Stimulated activated CD4-positive, alpha-beta T cell treated with anti-CD3 and anti-CD28 coated beads, TNF-alpha, amount 100 ng/mL, for 1 hour (primary cell): ENCODE results near the gene NADSYN1.

Source experiments
- DNase-seq, 3 donors: peaks; one replicate each; pipeline ENCODE4 v3.0.0-alpha.2; 2020; ENCODE audit warnings: low read depth in 3 of 3, low spot score in 1 of 3

Gene NADSYN1

GRCh38 chr11:71490044-71490730, 37.2 kb downstream of the NADSYN1 start:
- DNase-seq = no peak

- no peak for DNase-seq
Observed at GRCh38 chr11:71490731-71491390, 37.9 kb downstream of the NADSYN1 start.

DNA sequence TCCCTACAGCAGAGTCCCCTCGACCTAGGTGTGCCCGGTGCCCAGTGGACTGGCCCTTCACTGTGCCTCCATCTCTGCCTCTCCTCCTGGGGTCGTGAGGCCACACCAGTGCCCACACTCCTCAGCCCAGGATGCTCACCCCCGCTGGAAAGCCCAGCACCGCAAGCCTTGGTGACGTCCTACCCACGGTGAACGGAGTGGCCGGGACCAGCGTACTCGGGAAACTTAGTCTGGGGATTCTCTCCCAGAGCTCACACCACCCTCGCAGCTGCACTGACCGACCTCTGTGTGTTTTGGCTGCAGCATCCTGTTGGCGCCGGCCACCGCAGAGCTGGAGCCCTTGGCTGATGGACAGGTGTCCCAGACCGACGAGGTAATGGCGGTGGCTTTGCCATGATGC, 38.5 kb downstream of the NADSYN1 start:
- DNase-seq = no peak

DNA sequence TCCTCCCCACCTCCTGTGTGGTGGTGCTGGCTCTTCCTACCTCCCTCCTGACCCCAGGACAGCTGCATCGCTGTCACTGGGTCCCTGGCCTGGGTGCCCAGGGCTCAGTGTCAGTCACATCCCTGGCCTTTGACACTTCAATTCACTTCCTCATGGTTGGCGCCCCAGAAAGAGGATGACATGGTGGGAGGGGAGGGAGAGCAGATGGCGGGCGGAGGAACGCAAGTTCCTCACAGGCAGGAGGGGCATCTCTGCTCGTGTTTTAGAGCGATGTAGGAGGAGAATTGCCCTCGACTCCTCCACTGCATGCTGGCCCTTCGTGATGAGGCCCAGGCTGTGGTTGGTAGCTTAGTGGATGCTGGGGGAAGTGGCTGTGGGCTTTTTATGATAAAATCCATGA, 38.9 kb downstream of the NADSYN1 start:
- no peak for DNase-seq

GRCh38 chr11:71495286-71496230, 42.6 kb downstream of the NADSYN1 start:
- DNase-seq = no peak

GRCh38 chr11:71496421-71496820, 43.4 kb downstream of the NADSYN1 start:
- no peak for DNase-seq

GRCh38 chr11:71498091-71498490, 45.1 kb downstream of the NADSYN1 start:
- DNase-seq = no peak

- no peak for DNase-seq
Observed at GRCh38 chr11:71499125-71499524, 46.1 kb downstream of the NADSYN1 start.

DNA sequence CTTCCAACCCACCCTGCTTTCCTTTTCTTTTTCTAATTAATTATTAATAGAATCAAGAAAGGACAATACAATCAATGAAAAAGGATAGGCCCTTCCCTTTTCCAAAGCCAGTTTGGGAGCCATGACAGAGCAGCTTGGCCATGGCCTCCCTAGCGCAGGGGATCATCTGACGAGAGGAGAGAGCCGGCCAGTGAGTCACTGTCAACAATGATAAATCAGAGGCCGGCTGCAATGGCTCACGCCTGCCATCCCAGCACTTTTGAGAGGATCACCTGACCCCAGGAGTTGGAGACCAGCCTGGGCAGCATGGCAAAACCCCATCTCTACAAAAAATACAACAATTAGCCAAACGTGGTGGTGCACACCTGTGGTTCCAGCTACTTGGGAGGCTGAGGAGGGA, 46.5 kb downstream of the NADSYN1 start:
- DNase-seq = no peak

DNA sequence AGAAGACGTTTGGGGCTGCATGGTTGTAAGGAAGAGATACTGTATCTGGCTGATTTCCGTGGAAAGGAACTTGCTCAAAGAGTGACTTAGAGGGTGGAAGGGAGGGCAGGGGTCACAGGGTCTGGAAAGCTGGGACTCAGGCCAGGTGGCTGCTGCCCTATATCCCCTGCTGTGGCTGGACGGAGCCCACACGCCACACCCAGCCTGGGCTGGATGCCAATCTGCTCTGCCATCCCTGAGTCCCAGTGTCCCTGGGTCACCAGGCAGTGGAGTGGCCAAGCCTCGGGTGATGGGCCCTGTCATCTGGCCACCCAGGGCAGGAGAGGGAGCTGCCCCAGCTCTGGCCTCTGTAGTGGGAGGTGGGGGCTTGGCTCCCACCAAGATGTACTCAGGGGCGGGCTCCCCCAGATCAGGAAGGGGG, 47.6 kb downstream of the NADSYN1 start:
- no peak for DNase-seq

GRCh38 chr11:71501071-71501985, 48.3 kb downstream of the NADSYN1 start:
- no peak for DNase-seq

DNA sequence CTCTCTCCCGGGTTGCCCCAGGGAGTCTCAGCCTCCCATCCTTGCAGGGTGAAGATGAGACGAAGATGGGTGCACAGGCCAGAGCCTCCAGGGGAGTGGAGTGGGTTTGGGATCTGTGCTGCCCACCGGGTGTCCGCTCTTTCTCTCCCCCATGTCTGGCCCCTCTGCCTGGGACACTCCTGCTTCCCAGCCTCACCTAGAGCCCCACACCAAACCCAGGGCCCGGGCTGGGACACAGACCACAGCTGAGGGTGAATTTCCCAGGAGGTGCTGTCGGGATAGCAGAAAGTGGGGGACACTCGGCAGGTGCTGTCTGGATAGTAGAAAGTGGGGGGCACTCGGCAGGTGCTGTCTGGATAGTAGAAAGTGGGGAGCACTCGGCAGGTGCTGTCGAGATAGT, 49.0 kb downstream of the NADSYN1 start:
- DNase-seq = no peak

DNA sequence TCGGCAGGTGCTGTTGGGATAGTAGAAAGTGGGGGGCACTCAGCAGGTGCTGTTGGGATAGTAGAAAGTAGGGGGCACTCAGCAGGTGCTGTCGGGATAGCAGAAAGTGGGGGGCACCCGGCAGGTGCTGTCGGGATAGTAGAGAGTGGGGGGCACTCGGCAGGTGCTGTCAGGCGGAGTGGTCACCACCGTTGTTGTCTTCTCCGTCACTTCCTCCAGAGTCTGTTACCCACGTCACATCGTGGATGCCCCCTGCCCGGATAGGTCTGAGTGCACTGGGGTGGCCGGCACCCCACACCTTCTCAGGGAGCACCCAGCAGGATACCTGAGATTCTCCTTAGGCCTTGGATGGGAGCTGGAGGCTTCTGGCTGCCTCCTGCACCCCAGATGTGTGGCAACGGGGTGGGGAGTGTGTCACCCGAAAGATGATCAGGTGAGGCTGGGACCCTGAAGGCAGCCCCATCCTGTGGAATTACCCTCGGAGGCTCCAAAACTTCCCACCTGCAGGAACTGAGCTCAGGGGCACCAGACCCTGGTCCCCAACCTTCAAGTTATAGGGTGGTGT, 50.0 kb downstream of the NADSYN1 start:
- DNase-seq = no peak

- no peak for DNase-seq
Observed at GRCh38 chr11:71504531-71504930, 51.5 kb downstream of the NADSYN1 start.

DNA sequence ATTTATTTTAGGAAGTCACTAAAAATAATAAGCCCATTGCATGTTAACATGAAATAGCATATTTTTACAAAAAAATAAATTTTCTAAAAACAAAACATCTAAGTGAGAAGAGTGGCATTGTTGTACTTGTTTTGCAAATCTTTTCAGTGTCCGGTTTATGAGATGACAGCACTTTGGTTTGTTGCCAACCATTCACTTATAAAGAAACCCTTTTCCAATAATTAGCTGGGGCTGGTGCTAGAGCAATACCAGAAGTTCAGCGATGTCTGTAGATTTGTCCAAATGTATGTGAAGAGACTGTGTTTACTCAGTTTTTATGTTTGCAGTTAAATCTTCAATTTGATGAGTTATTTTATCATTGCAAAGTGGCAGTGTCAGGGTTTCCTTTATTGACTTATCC, 52.0 kb downstream of the NADSYN1 start:
- DNase-seq = no peak

DNA sequence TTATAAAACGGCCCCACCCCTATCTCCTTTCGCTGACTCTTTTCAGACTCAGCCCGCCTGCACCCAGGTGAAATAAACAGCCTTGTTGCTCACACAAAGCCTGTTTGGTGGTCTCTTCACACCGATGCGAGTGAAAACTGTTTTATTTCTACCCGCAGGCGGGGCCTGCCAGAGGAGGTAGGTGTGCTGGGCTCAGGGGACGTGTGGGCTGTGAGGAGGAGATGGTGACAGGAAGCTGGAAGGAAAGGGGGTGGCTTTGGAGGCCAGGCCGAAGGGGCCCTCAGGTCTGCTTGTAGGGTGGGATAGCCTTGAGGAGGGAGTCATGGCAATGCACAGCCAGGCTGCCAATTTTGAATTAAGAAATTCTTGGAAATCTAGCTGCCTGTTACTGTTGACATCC, 52.8 kb downstream of the NADSYN1 start:
- no peak for DNase-seq

DNA sequence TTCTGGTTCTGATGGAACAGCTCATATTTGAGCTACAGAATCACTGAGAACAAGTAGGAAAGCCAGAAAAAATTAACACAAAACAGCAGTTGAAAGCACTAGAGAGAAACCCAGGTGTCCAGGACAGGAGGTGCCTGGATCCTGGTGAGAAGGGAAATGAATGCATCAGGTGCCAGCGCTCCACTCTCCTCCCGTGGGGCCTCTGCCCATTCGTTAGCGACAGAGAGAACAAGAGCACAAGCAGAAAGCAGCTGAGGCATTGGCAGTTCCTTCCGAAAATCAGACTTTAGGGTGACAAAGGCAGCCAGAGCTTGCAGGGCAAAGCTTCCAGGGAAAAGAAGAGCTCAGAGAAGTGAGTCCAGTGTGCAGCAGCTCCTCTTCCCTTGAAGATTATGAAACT, 54.1 kb downstream of the NADSYN1 start:
- DNase-seq = no peak

GRCh38 chr11:71518506-71519471, 65.8 kb downstream of the NADSYN1 start:
- no peak for DNase-seq

DNA sequence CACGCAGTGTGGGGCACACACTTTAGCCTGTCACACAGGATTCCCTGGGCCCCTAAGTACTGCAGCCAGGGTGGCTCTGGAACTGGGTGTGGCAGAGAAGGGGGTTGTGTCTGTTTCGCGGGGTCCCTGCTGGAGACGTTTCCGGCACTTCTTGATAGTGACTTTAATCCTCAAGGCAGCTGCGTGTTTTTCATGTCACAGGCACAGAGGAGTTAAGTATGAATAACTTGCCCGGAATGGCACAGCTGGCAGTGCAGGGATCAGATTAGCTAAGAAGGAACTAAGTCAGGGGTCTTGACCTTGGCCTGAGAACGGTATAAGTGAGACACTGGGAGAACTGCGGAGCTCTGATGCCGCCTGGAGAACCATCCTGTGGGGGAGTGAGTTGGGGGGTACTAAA, 66.5 kb downstream of the NADSYN1 start:
- DNase-seq = no peak
